Mesenchymal stem cell (in vitro differentiated cells and primary cell): Measurements from ENCODE around the gene ARHGEF16.

Experiments used
- DNase-seq: peaks from one replicate; pipeline ENCODE4 v3.0.0-alpha.2; 2013
- H2AFZ ChIP-seq: one replicate; pipeline ENCODE4 v1.6.1; 2013; ENCODE audit warnings: low read depth, mild to moderate bottlenecking, control low read depth, inconsistent platforms, low read length, moderate library complexity
- H2AK5ac ChIP-seq: 2 replicates; pipeline ENCODE4 v1.6.1; 2013; ENCODE audit warnings: low read length, moderate library complexity, mild to moderate bottlenecking, inconsistent platforms; ENCODE audit not compliant: severe bottlenecking
- H2BK120ac ChIP-seq: one replicate; pipeline ENCODE4 v1.6.1; 2013; ENCODE audit warnings: low read depth, mild to moderate bottlenecking, inconsistent platforms, low read length, moderate library complexity
- H2BK12ac ChIP-seq, 2 experiments: one replicate each; pipeline ENCODE4 v1.6.1; 2013; ENCODE audit warnings: inconsistent platforms in 2 of 2, low read length in 2 of 2, mild to moderate bottlenecking in 2 of 2, moderate library complexity in 2 of 2, control low read depth in 1 of 2
- H2BK15ac ChIP-seq: one replicate; pipeline ENCODE4 v1.6.1; 2013; ENCODE audit warnings: mild to moderate bottlenecking, low read depth, inconsistent platforms; ENCODE audit not compliant: poor library complexity, severe bottlenecking
- H2BK5ac ChIP-seq: 2 replicates; pipeline ENCODE4 v1.6.1; 2013; ENCODE audit warnings: low read depth, mild to moderate bottlenecking, low read length, control low read depth, inconsistent platforms; ENCODE audit not compliant: poor library complexity, severe bottlenecking
- H3K14ac ChIP-seq, 2 experiments: one replicate each; pipeline ENCODE4 v1.6.1; 2013; ENCODE audit warnings: inconsistent platforms in 2 of 2, low read length in 2 of 2, control low read depth in 1 of 2, mild to moderate bottlenecking in 1 of 2, moderate library complexity in 1 of 2
- H3K18ac ChIP-seq, 2 experiments: one replicate each; pipeline ENCODE4 v1.6.1; 2013; ENCODE audit warnings: inconsistent platforms in 2 of 2, low read length in 2 of 2, control low read depth in 1 of 2, low read depth in 1 of 2, mild to moderate bottlenecking in 1 of 2
- H3K23ac ChIP-seq, 2 experiments: one replicate each; pipeline ENCODE4 v1.6.1; 2013; ENCODE audit warnings: inconsistent platforms in 2 of 2, low read length in 2 of 2, mild to moderate bottlenecking in 2 of 2, moderate library complexity in 2 of 2, control low read depth in 1 of 2
- H3K27ac ChIP-seq: 2 replicates; pipeline ENCODE4 v1.5.1; 2013; ENCODE audit warnings: mild to moderate bottlenecking, moderate library complexity, low read length, control low read depth, inconsistent platforms; ENCODE audit not compliant: poor library complexity, severe bottlenecking
- H3K27me3 ChIP-seq, 2 experiments: 2 replicates each; pipeline versions ENCODE4 v1.6.1 to v1.7.0; 2013; ENCODE audit warnings: low read length in 2 of 2, mild to moderate bottlenecking in 2 of 2, moderate library complexity in 2 of 2, control low read depth in 1 of 2, inconsistent platforms in 1 of 2; ENCODE audit not compliant: control insufficient read depth in 1 of 2, insufficient read depth in 1 of 2
- H3K36me3 ChIP-seq, 2 experiments: 2 replicates each; pipeline versions ENCODE4 v1.6.1 to v1.7.0; 2013; ENCODE audit warnings: low read length in 2 of 2, control low read depth in 1 of 2, inconsistent platforms in 1 of 2, low read depth in 1 of 2, mild to moderate bottlenecking in 1 of 2; ENCODE audit not compliant: insufficient read depth in 2 of 2, control insufficient read depth in 1 of 2
- H3K4ac ChIP-seq, 2 experiments: one replicate each; pipeline ENCODE4 v1.6.1; 2013; ENCODE audit warnings: inconsistent platforms in 2 of 2, low read length in 2 of 2, mild to moderate bottlenecking in 2 of 2, moderate library complexity in 2 of 2, control low read depth in 1 of 2, low read depth in 1 of 2
- H3K4me1 ChIP-seq: 2 replicates; pipeline ENCODE4 v1.6.1; 2013; ENCODE audit warnings: low read depth, low read length, control low read depth; ENCODE audit not compliant: control insufficient read depth, insufficient read depth
- H3K4me2 ChIP-seq: 2 replicates; pipeline ENCODE4 v1.6.1; 2013; ENCODE audit warnings: low read length, mild to moderate bottlenecking, inconsistent platforms; ENCODE audit not compliant: poor library complexity, severe bottlenecking
- H3K4me3 ChIP-seq, 2 experiments: 2 replicates each; pipeline versions ENCODE4 v1.5.1 to v1.7.0; 2013; ENCODE audit warnings: low read length in 2 of 2, mild to moderate bottlenecking in 2 of 2, control low read depth in 1 of 2, low read depth in 1 of 2; ENCODE audit not compliant: insufficient read depth in 1 of 2
- H3K79me1 ChIP-seq: replicated peaks from 2 replicates; pipeline ENCODE4 v1.6.1; 2013; ENCODE audit warnings: mild to moderate bottlenecking, control low read depth, low read length, inconsistent platforms; ENCODE audit not compliant: poor library complexity, severe bottlenecking
- H3K9ac ChIP-seq: 2 replicates; pipeline ENCODE4 v1.7.0; 2013; ENCODE audit warnings: mild to moderate bottlenecking, low read length, moderate library complexity
- H3K9me3 ChIP-seq: 2 replicates; pipeline ENCODE4 v1.7.0; 2013; ENCODE audit warnings: mild to moderate bottlenecking, low read length; ENCODE audit not compliant: control insufficient read depth
- H4K8ac ChIP-seq: one replicate; pipeline ENCODE4 v1.6.1; 2013; ENCODE audit warnings: inconsistent platforms, mild to moderate bottlenecking, low read length, moderate library complexity
- H4K91ac ChIP-seq: one replicate; pipeline ENCODE4 v1.6.1; 2013; ENCODE audit warnings: mild to moderate bottlenecking, low read length, inconsistent platforms
- WGBS: methylation state at CpG from one replicate; pipeline ENCODE4 v1.1.7; 2013; ENCODE audit warnings: mixed read lengths; 5-methylcytosine and 5-hydroxymethylcytosine counted together

ARHGEF16 gene

DNA sequence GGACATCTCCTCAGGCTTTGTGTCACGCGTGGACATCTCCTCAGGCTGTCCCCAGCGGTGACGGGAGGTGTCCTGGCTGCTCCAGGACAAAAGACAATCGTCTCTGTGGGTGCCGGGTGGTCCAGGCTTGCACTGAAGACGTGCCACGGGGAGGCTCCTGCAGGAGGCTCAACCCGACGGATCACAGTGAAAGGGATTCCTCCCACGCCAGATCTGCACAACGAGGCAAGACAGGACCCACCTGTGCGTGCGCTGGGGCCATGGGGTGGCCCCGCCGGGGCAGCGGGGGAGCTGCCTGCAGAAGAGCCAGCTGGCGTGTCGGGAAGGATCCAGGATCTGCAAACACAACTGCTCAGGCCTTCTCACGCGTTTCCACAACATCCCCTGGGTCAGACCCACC lies 18.8 kb upstream of the ARHGEF16 start:
- H3K4me2 ChIP-seq: no peak overlapping the region
- H4K91ac ChIP-seq: no peak overlapping the region
- WGBS: 91% methylated on average over 20 of the region's 21 CpGs
- no peak overlapping the region for H3K18ac ChIP-seq
- no peak overlapping the region for H2BK5ac ChIP-seq
- no peaks in the 10 kb centered on the region for H3K36me3 ChIP-seq
- no peak overlapping the region for H3K23ac ChIP-seq
- H2BK12ac ChIP-seq: no peak overlapping the region
- peaks cover 12 to 48% of the 10 kb centered on the region in 2 experiments for H3K27me3 ChIP-seq
- no peak overlapping the region for H2BK120ac ChIP-seq
- no peak overlapping the region for H3K9ac ChIP-seq
- no peak overlapping the region for H2AK5ac ChIP-seq
- no peak for DNase-seq
- H3K4me3 ChIP-seq: no peak overlapping the region
- H3K4ac ChIP-seq: no peak overlapping the region
- H3K9me3 ChIP-seq: peaks cover 4% of the 10 kb centered on the region
- no peaks in the 10 kb centered on the region for H3K79me1 ChIP-seq
- no peak overlapping the region for H3K14ac ChIP-seq
- H3K4me1 ChIP-seq: no peaks in the 10 kb centered on the region
- H3K27ac ChIP-seq: no peak overlapping the region
- H4K8ac ChIP-seq: no peak overlapping the region
- H2AFZ ChIP-seq: no peak overlapping the region
- H2BK15ac ChIP-seq: no peak overlapping the region

DNA sequence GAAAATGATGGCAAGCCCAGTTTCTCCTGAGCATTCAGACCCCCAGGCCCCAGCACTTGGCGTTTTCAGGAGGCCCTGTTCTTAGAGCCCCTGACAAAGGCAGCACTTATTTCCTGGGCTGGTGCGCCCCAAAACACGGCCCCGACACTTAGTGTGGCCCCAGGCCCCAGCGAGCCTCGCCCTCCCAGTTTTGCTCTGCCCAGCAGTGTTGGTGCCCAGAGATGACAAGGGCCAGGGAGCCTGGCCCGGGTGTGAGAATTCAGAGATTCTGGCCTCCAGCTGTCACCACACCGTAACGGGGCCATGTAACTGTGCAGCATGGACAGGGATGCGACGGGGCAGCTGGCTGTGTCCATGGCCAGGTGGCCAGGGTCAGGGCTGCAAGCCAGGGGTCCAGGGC lies 18.0 kb upstream of the ARHGEF16 start:
- no peak for DNase-seq
- Histone ChIP-seq H3K9me3 (peaks cover 4% of the 10 kb centered on the region), H3K4me3 (no peak overlapping the region), H2AFZ (no peak overlapping the region), H3K79me1 (no peaks in the 10 kb centered on the region), H3K4ac (no peak overlapping the region), H2BK5ac (no peak overlapping the region), H3K27me3 (peaks cover 19 to 56% of the 10 kb centered on the region in 2 experiments), H3K9ac (no peak overlapping the region), H2BK120ac (no peak overlapping the region), H2BK15ac (no peak overlapping the region), H2AK5ac (no peak overlapping the region), H3K4me2 (no peak overlapping the region), H3K14ac (no peak overlapping the region), H4K8ac (no peak overlapping the region), H3K36me3 (no peaks in the 10 kb centered on the region), H2BK12ac (no peak overlapping the region), H3K18ac (no peak overlapping the region), H3K4me1 (no peaks in the 10 kb centered on the region), H3K23ac (no peak overlapping the region), H4K91ac (no peak overlapping the region), H3K27ac (no peak overlapping the region)
- WGBS: 90% methylated on average over 11 of the region's 11 CpGs

DNA sequence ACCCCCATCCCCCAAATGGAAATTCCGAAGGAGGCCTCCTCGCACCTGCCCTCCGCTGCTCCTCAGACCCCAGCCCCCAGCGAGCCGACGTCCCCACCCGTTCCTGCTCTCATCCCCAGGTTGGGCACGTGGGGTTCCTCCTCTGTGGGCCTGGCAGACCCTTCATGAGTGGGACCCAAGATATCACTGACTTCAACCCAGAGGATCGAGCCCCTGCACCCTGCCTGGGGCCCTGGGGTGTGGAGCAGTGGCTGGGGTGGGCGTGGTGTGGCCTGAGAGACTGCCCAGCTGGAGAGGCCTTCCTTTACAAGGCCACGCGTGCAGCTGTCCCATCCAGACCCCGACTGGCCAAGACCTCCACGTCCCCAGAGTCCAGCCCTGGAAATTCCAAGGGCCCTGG lies 17.6 kb upstream of the ARHGEF16 start:
- Histone ChIP-seq H3K36me3 (no peaks in the 10 kb centered on the region), H3K27me3 (peaks cover 20 to 57% of the 10 kb centered on the region in 2 experiments), H3K4me1 (no peaks in the 10 kb centered on the region), H4K91ac (no peak overlapping the region), H3K4ac (no peak overlapping the region), H2BK5ac (no peak overlapping the region), H2AK5ac (no peak overlapping the region), H3K4me3 (no peak overlapping the region), H4K8ac (no peak overlapping the region), H3K18ac (no peak overlapping the region), H3K27ac (no peak overlapping the region), H2BK120ac (no peak overlapping the region), H3K79me1 (no peaks in the 10 kb centered on the region), H3K14ac (no peak overlapping the region), H3K4me2 (no peak overlapping the region), H2AFZ (no peak overlapping the region), H3K9ac (no peak overlapping the region), H2BK12ac (no peak overlapping the region), H3K23ac (no peak overlapping the region), H3K9me3 (peaks cover 4% of the 10 kb centered on the region), H2BK15ac (no peak overlapping the region)
- DNase-seq: no peak
- 86% methylated on average over 14 of the region's 14 CpGs for WGBS

DNA sequence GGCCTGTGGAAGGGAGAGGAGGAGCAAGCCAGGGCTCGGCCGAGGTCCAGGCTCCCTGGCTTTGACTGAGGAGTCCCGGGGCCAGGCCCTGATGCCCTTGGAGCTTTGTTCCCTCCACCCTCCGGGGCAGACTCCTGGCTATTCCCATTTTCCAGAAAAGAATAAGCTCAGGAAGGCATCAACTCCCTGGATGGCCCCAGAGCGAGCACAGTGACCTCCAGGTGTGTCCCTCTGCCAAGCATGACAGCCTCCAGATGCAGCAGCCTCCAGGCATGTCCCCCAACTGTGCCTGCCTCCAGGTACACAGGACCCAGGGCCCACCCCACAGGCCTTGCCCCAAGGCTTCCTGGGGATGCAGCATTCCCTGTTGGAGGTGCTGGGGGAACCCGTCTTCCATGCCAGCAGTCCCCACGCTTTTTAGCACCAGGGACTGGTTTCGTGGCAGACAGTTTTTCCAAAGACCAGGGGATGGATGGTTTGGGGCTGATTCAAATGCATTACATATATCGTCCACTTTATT lies 15.7 kb upstream of the ARHGEF16 start:
- H3K36me3 ChIP-seq: no peaks in the 10 kb centered on the region
- no peak overlapping the region for H3K4ac ChIP-seq
- DNase-seq: no peak
- H3K23ac ChIP-seq: no peak overlapping the region
- no peak overlapping the region for H4K91ac ChIP-seq
- no peak overlapping the region for H3K9ac ChIP-seq
- H3K79me1 ChIP-seq: no peaks in the 10 kb centered on the region
- H2AFZ ChIP-seq: no peak overlapping the region
- H2BK120ac ChIP-seq: no peak overlapping the region
- no peak overlapping the region for H3K18ac ChIP-seq
- no peaks in the 10 kb centered on the region for H3K4me1 ChIP-seq
- H2AK5ac ChIP-seq: no peak overlapping the region
- no peak overlapping the region for H2BK12ac ChIP-seq
- WGBS: 89% methylated on average over 4 of the region's 9 CpGs
- peaks cover 30 to 64% of the 10 kb centered on the region in 2 experiments for H3K27me3 ChIP-seq
- H3K9me3 ChIP-seq: peaks cover 4% of the 10 kb centered on the region
- no peak overlapping the region for H3K4me2 ChIP-seq
- no peak overlapping the region for H3K14ac ChIP-seq
- H2BK5ac ChIP-seq: no peak overlapping the region
- H2BK15ac ChIP-seq: no peak overlapping the region
- no peak overlapping the region for H3K27ac ChIP-seq
- no peak overlapping the region for H4K8ac ChIP-seq
- no peak overlapping the region for H3K4me3 ChIP-seq
